Thoracic aorta (tissue), 2 donors: ENCODE data around the gene LNX2. TPM values are rescaled to one million over a fixed set of nuclear protein-coding genes. Genes with fewer than 3 reads are reported as not detected.

Experiments
- total RNA-seq, 2 donors: library from RNA; depleted of rRNA; stranded (reverse); fragments of >200 nt; gene quantifications; one replicate each; pipeline versions ENCODE4 v1.1.0 to v1.2.3, GENCODE V29; 2016

Gene LNX2
- total RNA-seq, 2 donors from 2014 or later = 7.1 to 7.6 TPM

Other genes with a start within 250 kb of the LNX2 start
- gene GTF3A, start 195.9 kb downstream of the LNX2 start, total RNA-seq = 10 to 100 TPM; 70.4 to 86.4 TPM
- 10 to 100 TPM; 28.3 to 29.5 TPM for gene MTIF3, start 170.0 kb downstream of the LNX2 start, total RNA-seq
- gene POLR1D, start 1.4 kb upstream of the LNX2 start, total RNA-seq = 10 to 100 TPM; 89.0 to 95.7 TPM
- gene GSX1, start 172.0 kb upstream of the LNX2 start, total RNA-seq = not detected